IMR-90 (cell line): ENCODE measurements around the gene PCNX2.

ENCODE experiments used
- BHLHE40 ChIP-seq: fragments of 150-350 bp; IDR thresholded peaks from 2 replicates; pipeline ENCODE4 v1.6.1; 2016; ENCODE audit warnings: mild to moderate bottlenecking, low read depth, low read length
- CEBPB ChIP-seq: IDR thresholded peaks from 2 replicates; pipeline ENCODE4 v1.6.1; 2012; ENCODE audit warnings: low read depth, low read length, improper control_type of control experiment
- CHD1 ChIP-seq: IDR thresholded peaks from 2 replicates; pipeline ENCODE4 v1.6.1; 2012; ENCODE audit warnings: low read depth, low read length, improper control_type of control experiment
- CTCF ChIP-seq: conservative IDR thresholded peaks from 2 replicates; pipeline ENCODE4 v1.5.1; 2012; ENCODE audit warnings: mild to moderate bottlenecking, low read depth, low read length, improper control_type of control experiment
- MAFK ChIP-seq: IDR thresholded peaks from 2 replicates; pipeline ENCODE4 v1.6.1; 2012; ENCODE audit warnings: low read depth, low read length, improper control_type of control experiment
- MXI1 ChIP-seq: IDR thresholded peaks from 2 replicates; pipeline ENCODE4 v1.6.1; 2012; ENCODE audit warnings: low read depth, mild to moderate bottlenecking, low read length, moderate library complexity, borderline replicate concordance
- POLR2A ChIP-seq: IDR thresholded peaks from 2 replicates; pipeline ENCODE4 v1.6.1; 2012; ENCODE audit warnings: mild to moderate bottlenecking, low read depth, low read length
- RCOR1 ChIP-seq: IDR thresholded peaks from 2 replicates; pipeline ENCODE4 v1.6.1; 2012; ENCODE audit warnings: mild to moderate bottlenecking, low read length, improper control_type of control experiment; ENCODE audit not compliant: insufficient replicate concordance
- SMC3 ChIP-seq: fragments of 150-350 bp; IDR thresholded peaks from 2 replicates; pipeline ENCODE4 v1.6.1; 2016; ENCODE audit warnings: low read depth, mild to moderate bottlenecking, antibody characterized with exemption, low read length, moderate library complexity
- USF2 ChIP-seq: fragments of 150-350 bp; IDR thresholded peaks from 2 replicates; pipeline ENCODE4 v1.6.1; 2017; ENCODE audit warnings: mild to moderate bottlenecking, antibody characterized with exemption, low read length, low read depth

DNA sequence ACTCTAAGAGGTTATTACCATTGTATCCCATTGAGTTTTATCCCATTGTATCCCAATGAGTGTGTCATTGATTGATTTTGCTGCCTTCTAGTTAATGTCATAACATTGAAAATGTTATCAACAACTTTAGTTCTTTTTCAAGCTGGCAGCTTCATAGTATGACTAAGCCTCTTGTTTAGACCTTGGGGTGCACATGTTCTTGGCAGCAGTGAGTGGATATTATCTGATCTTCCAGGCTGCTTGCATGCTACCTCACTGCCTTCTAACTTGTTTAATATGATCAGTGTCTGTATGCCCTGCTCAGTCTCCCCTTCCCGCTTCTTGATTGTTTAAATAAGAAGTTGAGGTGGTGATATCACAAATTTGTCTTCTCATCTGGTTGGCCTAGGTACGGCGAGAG lies 320.6 kb downstream of the PCNX2 start:
- no peak for TF ChIP-seq CTCF
- TF ChIP-seq CEBPB, result no peak
- no peak for TF ChIP-seq SMC3
- no peak for TF ChIP-seq POLR2A
- no peak for TF ChIP-seq USF2
- TF ChIP-seq MAFK, result no peak
- TF ChIP-seq RCOR1, result no peak
- peak; percentile 82; the same call in 1 of the 2 replicates for TF ChIP-seq MXI1
- TF ChIP-seq BHLHE40, result no peak
- no peak for TF ChIP-seq CHD1
